ENCODE measurements around the gene UNC13D. TPM values are rescaled to one million over a fixed set of nuclear protein-coding genes. Genes with fewer than 3 reads are reported as not detected.
"Not testable (repeated sequence)": the region's sequence is repeated elsewhere in the genome, so short reads cannot be mapped to it uniquely, and the experiment has no call there.

The UNC13D gene
- total and polyA plus RNA-seq, 5 donors from 2014 or later, result 41.6 to 149 (median 46.6) TPM

- no peaks in the 10 kb centered on the region for H3K9me3 Mint-ChIP-seq
- DNase-seq, result peak in 2 of 3 donors; percentile 71 to 90
- no peaks in the 10 kb centered on the region for H3K9me3 ChIP-seq (ENCODE audit: control insufficient read depth in 2 of 2, low read length in 2 of 2)
- H3K36me3 ChIP-seq (ENCODE audit: control insufficient read depth, insufficient read depth, low read length), result peaks cover 5% of the 10 kb centered on the region
- H3K36me3 Mint-ChIP-seq, result no peaks in the 10 kb centered on the region
- H3K4me3 ChIP-seq (ENCODE audit: low read depth, low read length), result no peak overlapping the region
- H3K27ac Mint-ChIP-seq, result peak overlapping the region; percentile 82 to 95 (median 88)
- ATAC-seq (ENCODE audit: low read depth in 2 of 2), result peak; percentile 53 to 60
- H3K27me3 Mint-ChIP-seq, result peaks cover 1% of the 10 kb centered on the region
- H3K4me3 Mint-ChIP-seq, result peak overlapping the region; percentile 58 to 86 (median 76)
- no peaks in the 10 kb centered on the region for H3K27me3 ChIP-seq (ENCODE audit: control insufficient read depth, insufficient read depth, low read length)
- H3K4me1 ChIP-seq (ENCODE audit: control insufficient read depth, insufficient read depth, low read length, poor library complexity, severe bottlenecking), result peaks cover 47% of the 10 kb centered on the region
- H3K27ac ChIP-seq (ENCODE audit: insufficient read depth, low read length, poor library complexity, severe bottlenecking), result peak overlapping the region; percentile 71
- peaks cover 0 to 52% (median 20%) of the 10 kb centered on the region in 4 donors for H3K4me1 Mint-ChIP-seq
These were observed 28.5 kb upstream of the UNC13D start for GRCh38 chr17:75872434-75873351.

- H3K27ac ChIP-seq (ENCODE audit: insufficient read depth, low read length, poor library complexity, severe bottlenecking); H3K4me3 Mint-ChIP-seq; H3K36me3 Mint-ChIP-seq; H3K36me3 ChIP-seq (ENCODE audit: control insufficient read depth, insufficient read depth, low read length); H3K27me3 ChIP-seq (ENCODE audit: control insufficient read depth, insufficient read depth, low read length); ATAC-seq (ENCODE audit: low read depth in 2 of 2); DNase-seq; H3K27me3 Mint-ChIP-seq; H3K9me3 ChIP-seq (ENCODE audit: control insufficient read depth in 2 of 2, low read length in 2 of 2); H3K27ac Mint-ChIP-seq; H3K9me3 Mint-ChIP-seq; H3K4me3 ChIP-seq (ENCODE audit: low read depth, low read length): not testable (repeated sequence)
- H3K4me1 Mint-ChIP-seq, result peaks cover 0 to 30% (median 12%) of the 10 kb centered on the region in 4 donors
- H3K4me1 ChIP-seq (ENCODE audit: control insufficient read depth, insufficient read depth, low read length, poor library complexity, severe bottlenecking), result peaks cover 22% of the 10 kb centered on the region
These were observed 26.0 kb upstream of the UNC13D start for GRCh38 chr17:75870228-75870627.

- Histone ChIP-seq H3K4me1 (ENCODE audit: control insufficient read depth, insufficient read depth, low read length, poor library complexity, severe bottlenecking) (peaks cover 21% of the 10 kb centered on the region), H3K9me3 (ENCODE audit: control insufficient read depth in 2 of 2, low read length in 2 of 2) (no peaks in the 10 kb centered on the region), H3K36me3 (ENCODE audit: control insufficient read depth, insufficient read depth, low read length) (peaks cover 5% of the 10 kb centered on the region), H3K27me3 (ENCODE audit: control insufficient read depth, insufficient read depth, low read length) (no peaks in the 10 kb centered on the region), H3K27ac (ENCODE audit: insufficient read depth, low read length, poor library complexity, severe bottlenecking) (no peak overlapping the region), H3K4me3 (ENCODE audit: low read depth, low read length) (no peak overlapping the region)
- Mint-ChIP-seq H3K27ac (no peak overlapping the region), H3K4me3 (peak overlapping the region in 1 of 4 donors; percentile 21), H3K4me1 (peaks cover 0 to 34% (median 13%) of the 10 kb centered on the region in 4 donors), H3K27me3 (peaks cover 4% of the 10 kb centered on the region), H3K9me3 (no peaks in the 10 kb centered on the region), H3K36me3 (no peaks in the 10 kb centered on the region)
- no peak for ATAC-seq (ENCODE audit: low read depth in 2 of 2)
- DNase-seq, result no peak
These were observed 25.3 kb upstream of the UNC13D start for GRCh38 chr17:75869282-75870141.

- not testable (repeated sequence) for ATAC-seq (ENCODE audit: low read depth in 2 of 2); H3K9me3 Mint-ChIP-seq; H3K36me3 ChIP-seq (ENCODE audit: control insufficient read depth, insufficient read depth, low read length); DNase-seq; H3K27ac Mint-ChIP-seq; H3K36me3 Mint-ChIP-seq; H3K4me3 ChIP-seq (ENCODE audit: low read depth, low read length); H3K27ac ChIP-seq (ENCODE audit: insufficient read depth, low read length, poor library complexity, severe bottlenecking); H3K4me3 Mint-ChIP-seq; H3K27me3 ChIP-seq (ENCODE audit: control insufficient read depth, insufficient read depth, low read length); H3K27me3 Mint-ChIP-seq; H3K9me3 ChIP-seq (ENCODE audit: control insufficient read depth in 2 of 2, low read length in 2 of 2)
- peaks cover 0 to 33% (median 14%) of the 10 kb centered on the region in 4 donors for H3K4me1 Mint-ChIP-seq
- H3K4me1 ChIP-seq (ENCODE audit: control insufficient read depth, insufficient read depth, low read length, poor library complexity, severe bottlenecking), result peaks cover 26% of the 10 kb centered on the region
These were observed 24.6 kb upstream of the UNC13D start for GRCh38 chr17:75868730-75869281.

GRCh38 chr17:75865404-75866188 is 21.4 kb upstream of the UNC13D start:
- ATAC-seq (ENCODE audit: low read depth in 2 of 2); H3K4me3 Mint-ChIP-seq; H3K36me3 ChIP-seq (ENCODE audit: control insufficient read depth, insufficient read depth, low read length); H3K9me3 Mint-ChIP-seq; H3K4me1 ChIP-seq (ENCODE audit: control insufficient read depth, insufficient read depth, low read length, poor library complexity, severe bottlenecking); H3K36me3 Mint-ChIP-seq; DNase-seq; H3K27ac ChIP-seq (ENCODE audit: insufficient read depth, low read length, poor library complexity, severe bottlenecking); H3K9me3 ChIP-seq (ENCODE audit: control insufficient read depth in 2 of 2, low read length in 2 of 2); H3K27me3 ChIP-seq (ENCODE audit: control insufficient read depth, insufficient read depth, low read length); H3K4me3 ChIP-seq (ENCODE audit: low read depth, low read length); H3K27me3 Mint-ChIP-seq: not testable (repeated sequence)
- H3K4me1 Mint-ChIP-seq, result peaks cover 0 to 19% (median 5%) of the 10 kb centered on the region in 4 donors
- peak overlapping the region in 2 of 3 donors; percentile 51 to 52 for H3K27ac Mint-ChIP-seq

- not testable (repeated sequence) for H3K36me3 ChIP-seq (ENCODE audit: control insufficient read depth, insufficient read depth, low read length); H3K27me3 ChIP-seq (ENCODE audit: control insufficient read depth, insufficient read depth, low read length); H3K9me3 Mint-ChIP-seq; H3K27me3 Mint-ChIP-seq; H3K9me3 ChIP-seq (ENCODE audit: control insufficient read depth in 2 of 2, low read length in 2 of 2); H3K27ac ChIP-seq (ENCODE audit: insufficient read depth, low read length, poor library complexity, severe bottlenecking); DNase-seq; H3K4me1 ChIP-seq (ENCODE audit: control insufficient read depth, insufficient read depth, low read length, poor library complexity, severe bottlenecking); H3K4me3 ChIP-seq (ENCODE audit: low read depth, low read length); H3K36me3 Mint-ChIP-seq; ATAC-seq (ENCODE audit: low read depth in 2 of 2)
- Mint-ChIP-seq H3K4me3 (peak overlapping the region in 1 of 4 donors; percentile 7), H3K27ac (peak overlapping the region in 1 of 3 donors; percentile 71), H3K4me1 (peaks cover 0 to 18% (median 5%) of the 10 kb centered on the region in 4 donors)
These were observed 20.7 kb upstream of the UNC13D start for GRCh38 chr17:75864887-75865286.

GRCh38 chr17:75864448-75864871 is 20.3 kb upstream of the UNC13D start:
- H3K4me3 Mint-ChIP-seq, result peak overlapping the region in 1 of 4 donors; percentile 7
- no peaks in the 10 kb centered on the region for H3K9me3 ChIP-seq (ENCODE audit: control insufficient read depth in 2 of 2, low read length in 2 of 2)
- peak overlapping the region in 2 of 3 donors; percentile 66 to 71 for H3K27ac Mint-ChIP-seq
- H3K27ac ChIP-seq (ENCODE audit: insufficient read depth, low read length, poor library complexity, severe bottlenecking), result no peak overlapping the region
- DNase-seq (peak in 1 of 3 donors; percentile 33), ATAC-seq (ENCODE audit: low read depth in 2 of 2) (peak; percentile 24 to 48)
- no peak overlapping the region for H3K4me3 ChIP-seq (ENCODE audit: low read depth, low read length)
- H3K27me3 Mint-ChIP-seq, result peaks cover 4% of the 10 kb centered on the region
- H3K9me3 Mint-ChIP-seq, result no peaks in the 10 kb centered on the region
- no peaks in the 10 kb centered on the region for H3K27me3 ChIP-seq (ENCODE audit: control insufficient read depth, insufficient read depth, low read length)
- no peaks in the 10 kb centered on the region for H3K36me3 Mint-ChIP-seq
- H3K4me1 Mint-ChIP-seq, result peaks cover 0 to 19% (median 5%) of the 10 kb centered on the region in 4 donors
- H3K4me1 ChIP-seq (ENCODE audit: control insufficient read depth, insufficient read depth, low read length, poor library complexity, severe bottlenecking), result peaks cover 9% of the 10 kb centered on the region
- no peaks in the 10 kb centered on the region for H3K36me3 ChIP-seq (ENCODE audit: control insufficient read depth, insufficient read depth, low read length)

Measured in CD4-positive, CD25-positive, alpha-beta regulatory T cell (primary cell).